ENCODE results near the gene LUC7L. TPM values are rescaled to one million over a fixed set of nuclear protein-coding genes. Genes with fewer than 3 reads are reported as not detected.
A peak's percentile ranks its signal among the peaks of the same experiment; 100 is the strongest.
"Not testable (repeated sequence)": the region's sequence is repeated elsewhere in the genome, so short reads cannot be mapped to it uniquely, and the experiment has no call there.

LUC7L gene
- total RNA-seq, 2 donors from 2014 or later, result 66.1 to 88.3 TPM

GRCh38 chr16:209359-209758 is 19.9 kb downstream of the LUC7L start:
- not testable (repeated sequence) for DNase-seq (ENCODE audit: low spot score in 2 of 2); H3K9me3 Mint-ChIP-seq; ATAC-seq
- peaks cover 10 to 12% of the 10 kb centered on the region in 2 donors for H3K36me3 Mint-ChIP-seq
- H3K27ac Mint-ChIP-seq, result peak overlapping the region in 1 of 2 donors; percentile 36

- H3K36me3 Mint-ChIP-seq, result peaks cover 9 to 12% of the 10 kb centered on the region in 2 donors
- H3K27ac Mint-ChIP-seq; H3K9me3 Mint-ChIP-seq; DNase-seq (ENCODE audit: low spot score in 2 of 2); ATAC-seq: not testable (repeated sequence)
Measured at GRCh38 chr16:204046-204445, 25.2 kb downstream of the LUC7L start.

DNA sequence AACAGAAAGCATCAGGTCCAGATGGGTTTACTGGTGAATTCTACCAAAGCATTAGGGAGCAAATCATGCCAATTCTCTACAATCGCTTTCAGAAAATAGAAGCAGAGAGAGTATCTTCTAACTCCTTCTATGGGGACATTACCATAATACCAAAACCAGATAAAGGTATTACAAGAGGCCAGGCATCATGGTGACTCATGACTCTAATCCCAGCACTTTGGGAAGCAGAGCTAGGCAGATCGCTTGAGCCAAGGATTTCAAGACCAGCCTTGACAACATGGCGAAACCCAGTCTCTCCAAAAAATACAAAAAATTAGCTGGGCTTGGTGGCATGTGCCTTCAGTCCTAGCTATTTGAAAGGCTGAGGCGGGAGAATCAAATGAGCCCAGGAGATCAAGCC is 26.0 kb downstream of the LUC7L start:
- DNase-seq (ENCODE audit: low spot score in 2 of 2) (no peak), ATAC-seq (no peak)
- Mint-ChIP-seq H3K27ac (peak overlapping the region in 1 of 2 donors; percentile 47), H3K9me3 (no peaks in the 10 kb centered on the region), H3K36me3 (peaks cover 9 to 12% of the 10 kb centered on the region in 2 donors)

DNA sequence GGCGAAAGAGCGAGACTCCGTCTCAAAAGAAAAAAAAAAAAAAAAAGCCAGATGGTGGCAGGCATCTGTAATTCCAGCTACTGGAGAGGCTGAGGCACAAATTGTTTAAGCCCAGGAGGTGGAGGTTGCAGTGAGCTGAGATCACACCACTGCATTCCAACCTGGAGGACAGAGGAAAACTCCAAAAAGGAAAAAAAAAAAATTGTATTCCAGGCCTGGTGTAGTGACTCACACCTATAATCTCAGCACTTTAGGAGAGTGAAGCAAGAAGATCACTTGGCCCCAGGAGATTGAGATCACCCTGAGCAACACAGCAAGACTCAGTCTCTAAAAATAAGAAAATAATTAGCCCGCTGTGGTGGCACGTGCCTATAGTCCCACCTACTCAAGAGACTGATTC is 28.9 kb downstream of the LUC7L start:
- no peak for ATAC-seq
- Mint-ChIP-seq H3K9me3 (no peaks in the 10 kb centered on the region), H3K36me3 (no peaks in the 10 kb centered on the region)

GRCh38 chr16:194516-194915 is 34.7 kb downstream of the LUC7L start:
- no peak overlapping the region for H3K27ac Mint-ChIP-seq
- peaks cover 5% of the 10 kb centered on the region in 2 donors for H3K36me3 Mint-ChIP-seq
- no peaks in the 10 kb centered on the region for H3K9me3 Mint-ChIP-seq
- no peak for ATAC-seq
- DNase-seq (ENCODE audit: low spot score in 2 of 2), result no peak

More for the DNA sequence above, 28.9 kb downstream of the LUC7L start:
- no peak overlapping the region for H3K27ac Mint-ChIP-seq
- no peak for DNase-seq (ENCODE audit: low spot score in 2 of 2)

DNA sequence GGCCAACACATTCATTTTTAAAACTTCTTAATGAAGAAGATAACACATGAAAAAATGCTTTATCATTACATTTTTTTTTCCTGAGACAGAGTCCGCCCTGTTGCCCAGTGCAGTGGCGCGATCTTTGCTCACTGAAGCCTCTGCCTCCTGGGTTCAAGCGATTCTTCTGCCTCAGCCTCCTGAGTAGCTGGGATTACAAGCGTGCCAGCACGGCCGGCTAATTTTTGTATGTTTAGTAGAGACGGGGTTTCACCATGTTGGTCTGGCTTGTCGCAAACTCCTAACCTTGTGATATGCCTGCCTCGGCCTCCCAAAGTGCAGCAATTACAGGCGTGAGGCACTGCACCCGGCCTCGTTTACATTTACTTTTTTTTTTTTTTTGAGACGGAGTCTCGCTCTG is 35.8 kb downstream of the LUC7L start:
- Mint-ChIP-seq H3K36me3 (peaks cover 5 to 13% of the 10 kb centered on the region in 2 donors), H3K27ac (no peak overlapping the region), H3K9me3 (no peaks in the 10 kb centered on the region)
- ATAC-seq (no peak), DNase-seq (ENCODE audit: low spot score in 2 of 2) (no peak)

DNA sequence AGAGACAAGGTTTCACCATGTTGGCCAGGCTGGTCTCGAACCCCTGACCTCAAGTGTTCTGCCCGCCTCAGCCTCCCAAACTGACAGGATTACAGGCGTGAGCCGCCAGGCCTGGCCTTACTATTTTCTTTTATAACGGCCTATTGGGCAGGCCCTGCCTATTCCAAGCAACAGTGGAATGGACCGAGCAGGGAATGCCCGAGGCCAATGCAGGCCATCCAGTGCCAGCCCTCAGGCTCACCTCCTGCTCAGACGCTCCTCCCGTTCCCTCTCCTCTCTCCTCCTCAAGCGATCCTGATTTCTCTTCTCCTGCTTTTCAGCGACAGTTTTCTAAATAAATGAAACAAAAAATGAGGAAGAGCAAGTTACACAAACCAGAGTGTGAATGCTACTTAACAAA is 36.6 kb downstream of the LUC7L start:
- Mint-ChIP-seq H3K27ac (peak overlapping the region in 1 of 2 donors; percentile 40), H3K36me3 (peaks cover 5 to 13% of the 10 kb centered on the region in 2 donors), H3K9me3 (no peaks in the 10 kb centered on the region)
- ATAC-seq, result no peak
- no peak for DNase-seq (ENCODE audit: low spot score in 2 of 2)

- ATAC-seq, result no peak
- Mint-ChIP-seq H3K9me3 (no peaks in the 10 kb centered on the region), H3K36me3 (peaks cover 5 to 13% of the 10 kb centered on the region in 2 donors), H3K27ac (peak overlapping the region; percentile 11 to 70)
- DNase-seq (ENCODE audit: low spot score in 2 of 2), result no peak
Measured at GRCh38 chr16:191831-192230, 37.4 kb downstream of the LUC7L start.

DNA sequence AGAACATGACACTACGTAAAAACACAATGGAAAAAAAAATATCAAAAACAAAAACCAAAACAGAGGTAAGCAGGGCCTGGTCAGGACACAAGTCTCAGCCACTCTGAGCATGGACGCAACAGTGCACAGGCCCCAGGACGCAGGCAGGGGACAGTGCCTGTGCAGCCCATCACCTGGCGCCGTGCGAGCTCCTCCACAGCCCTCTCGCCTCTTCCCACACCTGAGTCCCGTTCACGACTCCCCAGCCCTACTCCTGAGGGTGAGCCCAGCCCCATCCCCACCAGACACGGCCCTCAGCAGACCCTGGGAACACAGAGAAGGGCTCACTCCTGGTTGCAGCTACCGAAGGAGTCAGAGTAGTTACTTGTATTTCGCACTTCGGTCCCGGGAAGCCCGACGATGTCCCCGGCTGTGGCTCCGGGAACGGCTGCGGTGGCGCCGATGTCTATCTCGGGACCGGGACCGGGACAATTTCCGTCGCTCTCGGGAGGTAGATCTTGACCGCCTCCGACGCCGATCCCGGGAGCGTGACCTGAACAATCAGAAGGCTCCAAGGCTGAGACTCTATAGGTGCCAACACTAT is 39.6 kb downstream of the LUC7L start:
- Mint-ChIP-seq H3K9me3 (no peaks in the 10 kb centered on the region), H3K36me3 (peaks cover 5 to 13% of the 10 kb centered on the region in 2 donors), H3K27ac (no peak overlapping the region)
- ATAC-seq (no peak), DNase-seq (ENCODE audit: low spot score in 2 of 2) (no peak)

- Mint-ChIP-seq H3K36me3 (peaks cover 5 to 13% of the 10 kb centered on the region in 2 donors), H3K9me3 (no peaks in the 10 kb centered on the region), H3K27ac (peak overlapping the region in 1 of 2 donors; percentile 44)
- ATAC-seq (peak; percentile 60 to 79), DNase-seq (ENCODE audit: low spot score in 2 of 2) (no peak)
Measured at GRCh38 chr16:188674-189073, 40.6 kb downstream of the LUC7L start.

- Mint-ChIP-seq H3K36me3 (peaks cover 5 to 8% of the 10 kb centered on the region in 2 donors), H3K27ac (no peak overlapping the region), H3K9me3 (no peaks in the 10 kb centered on the region)
- ATAC-seq (no peak), DNase-seq (ENCODE audit: low spot score in 2 of 2) (no peak)
Measured at GRCh38 chr16:187330-187729, 41.9 kb downstream of the LUC7L start.

DNA sequence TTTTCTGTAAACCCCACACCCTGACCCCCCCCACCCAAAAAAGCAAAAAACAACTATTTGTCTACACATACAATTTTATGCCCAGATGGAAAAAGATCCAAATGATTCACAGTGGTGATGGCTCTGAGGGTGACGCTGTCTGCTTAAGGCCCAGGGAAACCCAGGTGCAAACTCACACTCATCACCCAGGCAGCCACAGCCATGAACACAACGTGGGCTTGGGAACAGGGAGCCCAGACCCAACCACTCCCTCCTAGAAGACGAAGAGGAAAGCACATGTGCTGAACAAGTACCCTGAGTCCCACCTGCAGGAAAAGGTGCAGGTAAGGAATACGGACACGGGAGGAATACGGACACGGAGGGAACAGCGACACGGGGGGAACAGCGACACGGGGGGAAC is 43.6 kb downstream of the LUC7L start:
- DNase-seq (ENCODE audit: low spot score in 2 of 2), result no peak
- ATAC-seq, result no peak
- H3K27ac Mint-ChIP-seq, result no peak overlapping the region
- H3K36me3 Mint-ChIP-seq, result peaks cover 0 to 8% of the 10 kb centered on the region in 2 donors
- no peaks in the 10 kb centered on the region for H3K9me3 Mint-ChIP-seq

DNA sequence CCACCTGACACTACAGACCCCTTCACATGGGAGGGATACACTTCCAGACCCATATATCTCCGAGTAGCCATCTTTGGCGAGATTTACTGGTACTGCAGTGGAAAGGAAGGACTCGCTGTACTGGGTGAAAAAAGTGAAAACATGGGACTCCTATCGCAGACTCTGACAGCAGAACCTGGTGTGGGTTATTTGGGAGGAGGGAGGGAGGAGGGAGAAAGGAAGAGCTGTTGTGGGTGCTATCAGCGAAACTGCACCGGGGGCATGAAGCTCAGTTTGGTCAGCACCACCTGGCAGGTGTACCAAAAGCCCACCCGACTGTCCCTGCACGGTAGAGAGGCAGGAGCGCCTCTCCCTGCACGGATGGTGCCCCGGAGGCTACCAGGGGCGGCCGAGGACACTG is 44.0 kb downstream of the LUC7L start:
- DNase-seq (ENCODE audit: low spot score in 2 of 2) (no peak), ATAC-seq (no peak)
- Mint-ChIP-seq H3K36me3 (peaks cover 0 to 8% of the 10 kb centered on the region in 2 donors), H3K27ac (no peak overlapping the region), H3K9me3 (no peaks in the 10 kb centered on the region)

DNA sequence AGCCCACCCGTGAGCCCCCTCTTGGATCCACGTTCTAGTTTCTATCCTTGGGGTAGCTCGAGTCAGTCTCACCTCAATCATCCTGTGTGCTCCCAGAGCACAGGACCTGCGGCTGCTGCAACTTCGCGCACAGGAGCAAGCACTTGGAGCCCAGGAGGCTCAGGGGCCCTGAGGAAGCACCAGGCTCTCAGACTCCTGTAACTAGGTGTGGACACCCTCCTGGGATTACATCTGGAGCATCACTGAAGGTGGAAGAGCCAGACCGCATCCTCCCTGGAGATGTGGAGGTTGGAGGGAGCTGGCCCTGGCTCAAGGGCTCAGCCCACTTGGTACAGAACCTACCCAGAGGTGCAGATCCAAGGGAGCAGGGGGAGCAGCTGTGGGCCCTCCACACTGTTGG is 46.2 kb downstream of the LUC7L start:
- Mint-ChIP-seq H3K9me3 (no peaks in the 10 kb centered on the region), H3K36me3 (no peaks in the 10 kb centered on the region), H3K27ac (no peak overlapping the region)
- no peak for DNase-seq (ENCODE audit: low spot score in 2 of 2)
- no peak for ATAC-seq

DNA sequence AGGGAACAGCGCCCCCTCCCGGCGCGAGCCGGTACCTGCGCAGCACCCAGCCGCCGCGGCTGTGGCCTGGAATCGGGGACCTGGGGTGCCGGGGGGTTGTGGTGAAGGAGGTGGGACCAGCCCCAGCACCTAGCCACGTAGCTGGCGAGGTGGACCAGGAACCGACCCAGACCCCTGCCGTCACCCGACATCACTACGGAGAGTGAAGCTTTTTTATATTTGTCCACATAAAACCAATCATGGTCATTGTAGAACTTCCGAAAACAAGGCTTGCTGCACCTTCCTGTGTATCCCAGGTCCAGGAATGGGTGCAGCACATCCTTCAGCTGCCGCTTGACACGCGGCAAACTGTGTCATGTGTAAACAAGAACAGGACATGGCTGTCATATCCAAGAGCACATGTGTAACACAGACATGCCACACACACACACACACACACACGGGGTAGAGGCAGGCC is 47.7 kb downstream of the LUC7L start:
- Mint-ChIP-seq H3K36me3 (no peaks in the 10 kb centered on the region), H3K9me3 (no peaks in the 10 kb centered on the region), H3K27ac (no peak overlapping the region)
- DNase-seq (ENCODE audit: low spot score in 2 of 2) (peak; percentile 79 to 97), ATAC-seq (no peak)

- H3K9me3 Mint-ChIP-seq, result no peaks in the 10 kb centered on the region
- no peaks in the 10 kb centered on the region for H3K36me3 Mint-ChIP-seq
- ATAC-seq (peak; percentile 83 to 87), DNase-seq (ENCODE audit: low spot score in 2 of 2) (peak in 1 of 2 donors; percentile 42)
- H3K27ac Mint-ChIP-seq, result no peak overlapping the region
Measured at GRCh38 chr16:180681-181564, 48.3 kb downstream of the LUC7L start.

- no peaks in the 10 kb centered on the region for H3K36me3 Mint-ChIP-seq
- DNase-seq (ENCODE audit: low spot score in 2 of 2) (peak in 1 of 2 donors; percentile 73), ATAC-seq (peak in 1 of 2 donors; percentile 29)
- no peak within 1 kb of the TSS for H3K27ac Mint-ChIP-seq
- no peaks in the 10 kb centered on the region for H3K9me3 Mint-ChIP-seq
Measured at GRCh38 chr16:180101-180675, 49.1 kb downstream of the LUC7L start, which contains the start of gene HBQ1. TSS of gene HBQ1 (plus strand) at chr16:180459. CDS start at chr16:180487, 28 bp downstream.

All from activated naive CD4-positive, alpha-beta T cell treated with anti-CD3 and anti-CD28 coated beads, Interleukin-2, amount 50 U/mL, for 72 hours (primary cell).